Karpas-422 (cell line): Measurements from ENCODE around the gene CRYGS. TPM values are rescaled to one million over a fixed set of nuclear protein-coding genes. Genes with fewer than 3 reads are reported as not detected.

Experiments used
- DNase-seq: peaks from one replicate; pipeline ENCODE4 v3.0.0-alpha.2; 2015
- H2AFZ ChIP-seq: fragments of 200-600 bp; sonication (generic); 2 replicates; pipeline ENCODE4 v1.6.1; 2014; ENCODE audit warnings: antibody characterized with exemption, low read length, mixed read lengths
- H3K27ac ChIP-seq: fragments of 200-600 bp; sonication (generic); 2 replicates; pipeline ENCODE4 v1.5.1; 2014; ENCODE audit warnings: mild to moderate bottlenecking, low read length, moderate library complexity
- H3K27me3 ChIP-seq: fragments of 200-600 bp; sonication (generic); 2 replicates; pipeline ENCODE4 v1.6.1; 2014; ENCODE audit warnings: low read length, mixed read lengths
- H3K36me3 ChIP-seq: fragments of 200-600 bp; sonication (generic); 2 replicates; pipeline ENCODE4 v1.6.1; 2014; ENCODE audit warnings: low read length, mixed read lengths; ENCODE audit not compliant: insufficient read depth
- H3K4me1 ChIP-seq: fragments of 200-600 bp; sonication (generic); 2 replicates; pipeline ENCODE4 v1.6.1; 2014; ENCODE audit warnings: mild to moderate bottlenecking, low read length, mixed read lengths
- H3K4me2 ChIP-seq: fragments of 200-600 bp; sonication (generic); 2 replicates; pipeline ENCODE4 v1.6.1; 2014; ENCODE audit warnings: low read length, low read depth, mild to moderate bottlenecking; ENCODE audit not compliant: poor library complexity, severe bottlenecking
- H3K4me3 ChIP-seq: fragments of 200-600 bp; sonication (generic); 2 replicates; pipeline ENCODE4 v1.5.1; 2014; ENCODE audit warnings: mild to moderate bottlenecking, antibody characterized with exemption, low read length, mixed read lengths
- H3K79me2 ChIP-seq: fragments of 200-600 bp; sonication (generic); 2 replicates; pipeline ENCODE4 v1.6.1; 2014; ENCODE audit warnings: mild to moderate bottlenecking, low read length, mixed read lengths
- H3K9ac ChIP-seq: fragments of 200-600 bp; sonication (generic); 2 replicates; pipeline ENCODE4 v1.6.0; 2014; ENCODE audit warnings: low read length
- H3K9me2 ChIP-seq: fragments of 200-600 bp; sonication (generic), shearing (Covaris generic); replicated peaks from 2 replicates; pipeline ENCODE4 v1.6.0; 2014; ENCODE audit warnings: mild to moderate bottlenecking, low read length, moderate library complexity; ENCODE audit not compliant: insufficient read depth
- H3K9me3 ChIP-seq: fragments of 300-700, 200-600 bp; sonication (generic); 2 replicates; pipeline ENCODE4 v1.6.1; 2014; ENCODE audit warnings: low read length, mixed read lengths
- H4K20me1 ChIP-seq: fragments of 200-600 bp; sonication (generic); 2 replicates; pipeline ENCODE4 v1.6.1; 2014; ENCODE audit warnings: mild to moderate bottlenecking, antibody characterized with exemption, low read length, low read depth; ENCODE audit not compliant: insufficient read depth
- total RNA-seq: library from RNA; depleted of rRNA; stranded (reverse); fragments of >200 nt; shearing (Covaris generic); gene quantifications from 2 replicates; pipeline ENCODE4 v1.2.3, GENCODE V29; 2014; ENCODE audit warnings: low replicate concordance

Gene CRYGS
- total RNA-seq, 1 experiment from 2014 or later = 18.4 TPM

DNA sequence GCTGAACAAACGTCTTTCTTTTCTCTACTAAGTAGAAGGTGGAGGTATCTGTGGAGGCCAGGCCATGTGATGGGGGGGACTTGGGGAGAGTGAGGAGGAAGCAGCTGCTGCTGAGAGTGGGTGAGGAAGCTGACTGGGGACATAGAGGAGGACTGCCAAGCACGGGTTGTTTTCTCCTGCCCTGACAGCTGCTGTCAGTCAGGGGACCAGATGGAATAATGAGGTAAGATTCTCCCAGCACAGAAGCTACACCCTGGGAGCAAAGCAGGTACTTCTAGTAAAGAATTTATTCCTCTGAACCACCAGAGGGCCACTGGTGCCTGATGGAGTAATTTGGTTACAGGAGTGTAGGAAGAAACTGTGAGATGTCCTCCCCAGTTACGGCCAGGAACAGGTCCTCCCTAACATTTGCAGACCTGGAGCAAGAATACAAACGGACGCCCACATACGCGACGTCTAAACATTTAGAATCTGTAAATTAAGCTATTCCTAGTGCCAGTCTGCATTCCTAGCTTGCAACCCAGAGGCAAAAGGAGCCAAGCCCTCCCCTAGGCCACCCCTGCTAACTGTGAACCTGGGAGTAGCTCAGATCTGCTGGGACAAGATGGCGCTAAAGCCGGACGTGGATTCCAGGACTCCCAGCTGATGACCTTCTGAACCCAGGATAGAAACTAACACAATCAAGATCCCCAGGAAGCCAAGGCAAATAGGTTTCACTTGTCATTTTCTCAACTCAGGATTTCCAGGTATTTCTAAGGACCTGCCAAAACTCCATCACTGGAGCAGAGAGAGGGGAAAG, 14.8 kb downstream of the CRYGS start:
- Histone ChIP-seq H3K4me2 (no peak overlapping the region), H3K36me3 (no peaks in the 10 kb centered on the region), H3K79me2 (no peaks in the 10 kb centered on the region), H4K20me1 (no peaks in the 10 kb centered on the region), H3K4me1 (peaks cover 62% of the 10 kb centered on the region), H3K27ac (no peak overlapping the region), H2AFZ (no peak overlapping the region), H3K4me3 (no peak overlapping the region), H3K9me2 (no peaks in the 10 kb centered on the region), H3K9ac (no peak overlapping the region), H3K27me3 (no peaks in the 10 kb centered on the region), H3K9me3 (no peaks in the 10 kb centered on the region)
- DNase-seq = peak; percentile 58

DNA sequence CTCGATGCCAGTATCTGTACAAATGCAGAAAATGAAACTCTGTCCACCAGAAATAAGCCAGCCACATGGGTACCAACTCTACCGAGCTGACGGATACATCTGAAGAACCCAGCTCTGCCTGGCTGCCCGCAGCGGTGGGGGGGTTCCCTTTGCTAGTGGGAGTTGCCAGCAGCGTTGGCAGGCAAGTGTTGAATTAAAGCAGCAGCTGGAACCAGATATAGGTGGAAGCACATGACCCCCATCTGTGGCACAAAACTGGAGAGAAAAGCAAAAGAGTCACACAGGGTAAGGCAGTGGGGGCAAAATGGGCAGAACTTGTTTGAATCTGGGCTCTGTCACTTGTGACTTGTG, 17.9 kb downstream of the CRYGS start:
- Histone ChIP-seq H3K36me3 (no peaks in the 10 kb centered on the region), H3K27ac (peak overlapping the region; percentile 22; the same call in 1 of the 2 replicates), H3K79me2 (no peaks in the 10 kb centered on the region), H3K4me1 (peaks cover 43% of the 10 kb centered on the region), H3K4me2 (peak overlapping the region; percentile 68), H3K9ac (peak overlapping the region; percentile 35; the same call in 1 of the 2 replicates), H3K27me3 (no peaks in the 10 kb centered on the region), H2AFZ (0 out of 2 replicates have a peak overlapping the region, but pooled peaks have one; percentile 19), H3K9me3 (no peaks in the 10 kb centered on the region), H3K9me2 (no peaks in the 10 kb centered on the region), H4K20me1 (no peaks in the 10 kb centered on the region), H3K4me3 (peak overlapping the region; percentile 48)
- DNase-seq = peak; percentile 66

DNA sequence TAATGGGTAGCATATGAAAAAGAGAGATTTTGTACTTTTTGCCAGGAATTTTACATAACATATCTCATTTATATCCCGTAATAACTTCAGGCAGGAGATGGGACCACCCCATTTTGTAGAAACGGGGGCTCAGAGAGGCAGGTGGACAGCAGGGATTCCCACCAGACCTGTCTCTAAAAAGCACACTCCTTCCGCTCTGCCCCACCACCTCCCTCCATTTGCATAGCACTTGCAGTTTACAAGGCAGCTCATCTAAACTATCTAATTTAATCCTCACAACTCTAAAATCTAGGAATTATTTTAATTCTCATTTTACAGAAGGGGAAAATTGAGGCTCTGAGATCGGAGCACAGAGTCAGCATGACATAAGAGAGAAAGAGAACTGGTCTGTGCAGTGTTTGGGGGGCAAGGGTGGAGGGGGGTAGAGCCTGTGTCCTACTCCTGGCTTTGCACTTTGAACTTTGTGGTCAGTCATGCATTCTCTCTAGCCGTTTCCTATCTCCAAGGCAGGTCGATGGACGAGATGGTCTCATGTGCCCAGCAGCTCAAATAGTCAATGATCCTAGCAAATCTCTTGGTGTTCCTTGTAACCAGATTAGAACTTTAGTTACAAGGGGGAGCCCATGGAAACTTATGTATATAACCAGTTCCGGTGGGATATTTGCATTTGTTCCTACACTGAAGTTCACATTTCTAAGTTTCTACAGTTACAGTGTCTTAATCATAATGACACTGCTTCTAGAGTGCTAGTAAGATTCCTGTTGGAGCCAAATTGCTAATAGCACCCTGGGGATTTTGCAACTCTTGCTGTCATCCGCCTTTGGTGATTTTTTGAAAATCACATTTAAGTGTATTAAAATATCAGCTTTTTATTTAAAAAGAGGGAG, 18.6 kb downstream of the CRYGS start:
- Histone ChIP-seq H3K4me1 (peaks cover 38% of the 10 kb centered on the region), H3K9me2 (no peaks in the 10 kb centered on the region), H3K36me3 (no peaks in the 10 kb centered on the region), H2AFZ (0 out of 2 replicates have a peak overlapping the region, but pooled peaks have one; percentile 19), H3K4me3 (peak overlapping the region; percentile 48), H3K27me3 (no peaks in the 10 kb centered on the region), H3K79me2 (no peaks in the 10 kb centered on the region), H3K4me2 (peak overlapping the region; percentile 68), H4K20me1 (no peaks in the 10 kb centered on the region), H3K9ac (peak overlapping the region; percentile 35), H3K27ac (peak overlapping the region; percentile 22; the same call in 1 of the 2 replicates), H3K9me3 (no peaks in the 10 kb centered on the region)
- peak; percentile 65 for DNase-seq

DNA sequence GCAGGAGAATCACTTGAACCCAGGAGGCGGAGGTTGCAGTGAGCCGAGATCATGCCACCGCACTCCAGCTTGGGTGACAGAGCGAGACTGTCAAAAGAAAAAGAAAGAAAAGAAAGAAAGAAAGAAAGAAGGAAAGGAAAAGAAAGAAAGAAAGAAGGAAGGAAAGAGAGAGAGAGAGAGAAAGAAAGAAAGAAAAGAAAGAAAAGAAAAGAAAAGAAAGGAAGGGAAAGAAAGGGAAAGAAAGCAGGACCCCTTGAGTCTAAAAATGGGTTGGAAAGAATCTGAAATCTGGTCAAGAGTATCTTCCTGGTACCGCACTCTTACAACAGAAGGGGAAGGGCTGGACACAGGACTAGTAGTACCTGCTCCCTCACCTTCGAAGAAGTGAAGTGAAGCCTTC, 19.6 kb downstream of the CRYGS start:
- no peaks in the 10 kb centered on the region for H4K20me1 ChIP-seq
- H3K79me2 ChIP-seq = no peaks in the 10 kb centered on the region
- DNase-seq = no peak
- peaks cover 34% of the 10 kb centered on the region for H3K4me1 ChIP-seq
- H3K9me2 ChIP-seq = no peaks in the 10 kb centered on the region
- H3K27me3 ChIP-seq = no peaks in the 10 kb centered on the region
- H3K9ac ChIP-seq = no peak overlapping the region
- H3K4me2 ChIP-seq = no peak overlapping the region
- no peak overlapping the region for H3K27ac ChIP-seq
- no peaks in the 10 kb centered on the region for H3K9me3 ChIP-seq
- H3K36me3 ChIP-seq = no peaks in the 10 kb centered on the region
- no peak overlapping the region for H3K4me3 ChIP-seq
- no peak overlapping the region for H2AFZ ChIP-seq

DNA sequence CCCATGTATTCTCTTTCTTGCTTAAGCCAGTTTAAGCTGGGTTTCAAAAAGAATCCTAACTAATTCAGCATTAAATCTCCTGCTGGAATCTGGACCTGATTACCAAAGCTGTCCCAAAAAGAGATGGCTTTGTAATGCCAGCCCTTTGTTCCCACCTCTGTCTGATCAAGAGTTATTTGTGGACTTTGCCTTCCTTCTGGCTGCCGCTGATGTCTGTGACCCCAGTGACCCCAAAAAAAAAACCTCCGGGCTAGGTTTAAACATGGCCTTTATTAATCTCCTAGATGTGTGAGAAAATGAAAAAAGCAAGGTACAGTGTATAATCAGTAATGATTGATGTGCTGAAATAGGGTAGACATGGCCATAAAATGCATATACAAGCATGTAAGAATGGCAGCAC, 20.7 kb downstream of the CRYGS start:
- Histone ChIP-seq H3K9me3 (no peaks in the 10 kb centered on the region), H3K4me1 (peaks cover 46% of the 10 kb centered on the region), H2AFZ (no peak overlapping the region), H3K27me3 (no peaks in the 10 kb centered on the region), H3K9ac (no peak overlapping the region), H3K9me2 (no peaks in the 10 kb centered on the region), H3K4me2 (no peak overlapping the region), H3K79me2 (no peaks in the 10 kb centered on the region), H4K20me1 (no peaks in the 10 kb centered on the region), H3K27ac (no peak overlapping the region), H3K36me3 (no peaks in the 10 kb centered on the region), H3K4me3 (no peak overlapping the region)
- no peak for DNase-seq

DNA sequence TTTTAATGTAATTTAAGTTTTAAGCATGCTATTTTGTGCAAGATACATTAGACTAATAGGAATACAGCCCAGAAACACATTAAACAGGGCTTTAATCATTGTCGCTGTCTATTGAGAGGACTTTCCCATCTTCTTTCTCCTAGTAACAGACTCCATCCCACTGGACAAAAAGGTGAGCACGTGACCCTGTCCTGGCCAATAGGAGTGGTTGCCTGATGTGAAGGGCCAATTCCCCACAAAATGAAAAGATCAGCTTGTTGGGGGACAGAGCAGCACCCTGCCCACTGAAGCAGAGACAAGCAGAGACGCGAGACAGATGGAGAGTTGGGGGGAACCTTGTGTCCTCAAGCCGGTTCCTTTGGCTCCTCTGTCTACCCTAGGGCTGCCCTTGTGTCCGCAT, 21.2 kb downstream of the CRYGS start:
- Histone ChIP-seq H3K4me2 (no peak overlapping the region), H3K9me2 (no peaks in the 10 kb centered on the region), H3K4me1 (peaks cover 46% of the 10 kb centered on the region), H3K4me3 (no peak overlapping the region), H3K36me3 (no peaks in the 10 kb centered on the region), H3K9ac (no peak overlapping the region), H3K27me3 (no peaks in the 10 kb centered on the region), H3K27ac (no peak overlapping the region), H2AFZ (no peak overlapping the region), H3K79me2 (no peaks in the 10 kb centered on the region), H4K20me1 (no peaks in the 10 kb centered on the region), H3K9me3 (no peaks in the 10 kb centered on the region)
- DNase-seq = no peak

DNA sequence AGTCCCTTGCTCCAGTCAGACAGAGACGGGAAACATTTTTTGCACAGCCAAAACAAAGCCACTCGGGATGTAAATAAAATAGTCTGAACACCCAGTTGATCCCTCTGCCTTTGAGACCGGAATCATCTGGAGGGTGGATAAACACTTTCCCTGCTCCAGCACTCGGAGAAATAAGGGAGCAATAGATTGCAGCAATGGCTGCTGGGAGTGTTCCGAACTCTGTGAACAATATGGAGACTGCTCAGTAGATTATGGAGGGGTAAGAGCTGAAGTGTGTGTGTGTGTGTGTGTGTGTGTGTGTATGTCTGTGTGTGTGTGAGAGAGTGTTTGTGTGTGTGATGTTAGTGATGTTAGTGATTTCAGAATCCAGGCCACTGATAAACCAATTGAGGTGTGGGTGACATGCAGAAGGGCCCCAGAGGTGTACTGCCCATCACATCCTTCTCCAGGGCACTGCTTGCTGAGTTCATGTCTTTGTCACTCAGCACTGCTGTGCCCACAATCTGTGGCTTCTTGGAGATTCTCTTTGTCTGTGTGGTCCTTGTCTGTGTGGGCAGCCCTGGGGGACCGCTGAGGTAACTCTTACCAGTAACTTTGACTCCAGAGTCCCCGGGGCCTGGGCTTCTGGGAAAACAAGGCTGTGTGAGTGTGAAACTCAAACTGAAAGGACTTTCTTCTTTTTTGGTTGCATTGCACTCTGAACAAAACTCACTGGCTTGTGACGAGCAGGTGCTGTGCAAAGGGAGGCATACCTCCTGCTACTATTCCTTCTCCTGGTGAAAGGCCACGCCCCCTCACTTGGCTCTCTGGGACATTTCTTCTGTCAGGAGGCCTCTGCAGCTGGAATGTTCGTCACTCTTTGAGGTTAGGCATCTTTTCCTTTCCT, 23.0 kb downstream of the CRYGS start:
- Histone ChIP-seq H3K9me2 (no peaks in the 10 kb centered on the region), H3K4me2 (no peak overlapping the region), H2AFZ (no peak overlapping the region), H3K27ac (no peak overlapping the region), H3K9me3 (no peaks in the 10 kb centered on the region), H3K27me3 (no peaks in the 10 kb centered on the region), H3K4me1 (peaks cover 35% of the 10 kb centered on the region), H3K79me2 (no peaks in the 10 kb centered on the region), H4K20me1 (no peaks in the 10 kb centered on the region), H3K4me3 (no peak overlapping the region), H3K9ac (no peak overlapping the region), H3K36me3 (no peaks in the 10 kb centered on the region)
- no peak for DNase-seq
